Measurements from ENCODE around the gene RFC3. TPM values are rescaled to one million over a fixed set of nuclear protein-coding genes. Genes with fewer than 3 reads are reported as not detected.
"Not testable (repeated sequence)": the region's sequence is repeated elsewhere in the genome, so short reads cannot be mapped to it uniquely, and the experiment has no call there.

Gene RFC3
- polyA plus RNA-seq (ENCODE audit: insufficient read length): 33.9 TPM
- long read RNA-seq, donor 1, transcript RFC3-201 (9 exons, 2,402 nt): major isoform, 5 of 5 reads
- long read RNA-seq, donor 1, partial matches to known transcripts: 0 of 5 reads
- long read RNA-seq, donor 1, other reads (novel, unspliced or antisense): 0 of 5 reads
- long read RNA-seq, donor 2, transcript RFC3-201 (9 exons, 2,402 nt): major isoform, 7 of 8 reads
- long read RNA-seq, donor 2, partial matches to known transcripts: 0 of 8 reads
- long read RNA-seq, donor 2, other reads (novel, unspliced or antisense): 0 of 8 reads
- long read RNA-seq, donor 3, partial matches to known transcripts: 5 of 10 reads
- long read RNA-seq, donor 3, other reads (novel, unspliced or antisense): 0 of 10 reads
- long read RNA-seq, donor 4: 0 reads
- long read RNA-seq, donor 5, transcript RFC3-201 (9 exons, 2,402 nt): major isoform, 13 of 13 reads
- long read RNA-seq, donor 5, partial matches to known transcripts: 0 of 13 reads
- long read RNA-seq, donor 5, other reads (novel, unspliced or antisense): 0 of 13 reads
- long read RNA-seq, donor 6, partial matches to known transcripts: 0 of 2 reads
- long read RNA-seq, donor 6, other reads (novel, unspliced or antisense): 0 of 2 reads
- long read RNA-seq, donor 7, transcript RFC3-201 (9 exons, 2,402 nt): major isoform, 6 of 17 reads
- long read RNA-seq, donor 7, partial matches to known transcripts: 11 of 17 reads
- long read RNA-seq, donor 7, other reads (novel, unspliced or antisense): 0 of 17 reads
- long read RNA-seq, donor 8: 0 reads

- DNase-seq: peak; percentile 97
Measured at GRCh38 chr13:33817901-33818706, at the start of gene RFC3. Gene RFC3 (plus strand): TSS chr13:33818149. CDS start chr13:33818179, 30 bp downstream.

- DNase-seq: no peak
Measured at GRCh38 chr13:33771296-33771695, 46.7 kb upstream of the RFC3 start.

GRCh38 chr13:33773790-33774462 is 44.0 kb upstream of the RFC3 start:
- DNase-seq: no peak

DNA sequence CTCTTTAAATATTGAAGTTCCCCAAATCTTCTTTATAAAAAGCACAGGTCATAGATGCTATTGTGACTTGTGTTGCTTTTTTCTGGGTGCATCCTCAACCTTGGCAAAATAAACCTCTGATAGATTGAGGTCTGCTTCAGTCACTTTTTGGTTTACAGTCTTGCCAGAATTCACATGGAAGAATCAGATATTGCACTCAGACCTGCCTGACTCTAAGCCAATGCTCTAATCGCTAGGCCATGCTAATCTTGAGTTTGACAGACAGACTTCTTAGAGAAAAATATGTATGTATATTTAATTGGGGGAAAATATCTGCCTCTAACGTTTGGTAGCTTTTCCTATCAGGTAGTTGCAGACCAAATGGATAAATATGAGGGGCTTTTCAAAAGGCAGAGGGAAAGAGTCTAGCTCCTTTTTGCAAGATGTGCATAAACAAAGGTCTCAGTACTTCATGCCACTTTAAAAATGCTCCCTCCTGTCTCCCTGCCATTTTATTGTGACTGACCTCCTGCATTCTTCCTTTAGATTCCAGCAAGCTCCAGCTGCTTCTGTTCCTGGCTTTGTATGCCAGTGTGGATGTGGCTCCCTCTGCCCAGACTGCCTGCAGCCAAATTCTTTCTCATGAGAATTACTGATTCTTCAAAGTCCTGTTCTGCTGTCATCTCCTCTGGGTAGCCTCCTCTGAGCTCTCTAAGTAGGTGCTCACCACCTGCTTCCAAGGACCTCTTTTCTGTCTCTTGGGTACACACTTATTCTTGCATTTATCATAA is 42.4 kb upstream of the RFC3 start:
- DNase-seq: no peak

DNA sequence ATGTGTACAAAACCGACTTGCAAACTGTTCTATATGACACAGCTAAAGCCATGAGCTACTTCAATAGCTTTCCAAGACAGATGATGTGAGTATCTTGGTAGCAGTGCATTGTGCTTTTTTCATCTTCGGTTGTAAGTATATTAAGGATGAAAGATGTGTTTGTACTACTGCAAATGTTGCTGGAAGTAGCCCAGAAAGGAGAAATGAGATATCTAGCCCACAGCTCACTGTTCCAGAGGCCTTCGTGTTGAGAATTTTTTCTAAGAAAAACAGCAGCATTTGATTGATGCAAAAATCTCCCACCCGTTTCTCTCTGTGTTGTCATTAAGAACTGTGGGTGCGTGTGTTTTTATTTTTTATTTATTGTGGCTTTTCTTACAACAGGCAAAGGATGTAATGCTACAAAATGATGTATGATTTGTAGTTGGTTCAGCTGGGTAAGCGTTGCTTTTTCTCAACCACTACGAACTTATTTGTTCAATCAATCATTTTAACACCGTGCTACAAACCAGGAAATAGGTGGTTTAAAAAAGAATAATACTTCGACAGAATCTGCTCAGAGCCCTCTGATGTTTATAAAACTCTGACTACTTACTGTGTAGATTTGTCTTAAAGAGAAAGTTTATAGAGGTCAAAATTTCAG is 41.6 kb upstream of the RFC3 start:
- DNase-seq: no peak

GRCh38 chr13:33782631-33783030 is 35.3 kb upstream of the RFC3 start:
- DNase-seq: no peak

DNA sequence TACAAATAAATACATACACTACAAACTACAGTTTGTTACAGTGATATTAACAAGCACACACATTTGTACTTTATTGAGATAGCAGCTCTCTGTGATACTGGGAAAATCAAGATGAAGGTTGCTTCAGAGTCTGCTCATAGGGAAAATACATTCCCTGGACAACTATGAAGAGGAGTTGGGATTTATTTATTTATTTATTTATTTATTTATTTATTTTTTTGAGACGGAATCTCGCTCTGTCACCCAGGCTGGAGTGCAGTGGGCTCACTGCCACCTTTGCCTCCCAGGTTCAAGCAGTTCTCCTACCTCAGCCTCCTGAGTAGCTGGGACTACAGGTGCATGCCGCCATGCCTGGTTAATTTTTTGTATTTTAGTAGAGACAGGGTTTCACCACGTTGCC is 34.7 kb upstream of the RFC3 start:
- not testable (repeated sequence) for DNase-seq

- DNase-seq: no peak
Measured at GRCh38 chr13:33784738-33785137, 33.2 kb upstream of the RFC3 start.

DNA sequence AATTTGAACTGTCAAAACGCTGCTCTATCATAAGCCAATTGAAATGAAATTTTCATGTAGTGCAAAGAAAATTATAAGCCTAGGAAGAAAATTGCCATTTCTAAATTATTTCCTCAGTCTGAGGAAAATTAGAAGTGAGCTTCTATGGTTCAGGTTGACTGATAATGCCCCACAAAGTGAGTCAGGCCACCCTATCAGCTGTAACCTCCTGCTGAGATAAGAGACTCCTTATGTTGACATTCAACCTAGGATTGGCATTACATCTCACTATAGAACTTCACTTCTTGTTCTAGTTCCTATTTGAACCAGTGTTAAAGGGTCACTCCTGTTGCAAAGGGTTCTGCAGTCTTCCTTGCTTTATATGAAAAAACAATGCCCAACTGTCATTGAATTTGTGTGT is 32.6 kb upstream of the RFC3 start:
- DNase-seq: no peak

DNA sequence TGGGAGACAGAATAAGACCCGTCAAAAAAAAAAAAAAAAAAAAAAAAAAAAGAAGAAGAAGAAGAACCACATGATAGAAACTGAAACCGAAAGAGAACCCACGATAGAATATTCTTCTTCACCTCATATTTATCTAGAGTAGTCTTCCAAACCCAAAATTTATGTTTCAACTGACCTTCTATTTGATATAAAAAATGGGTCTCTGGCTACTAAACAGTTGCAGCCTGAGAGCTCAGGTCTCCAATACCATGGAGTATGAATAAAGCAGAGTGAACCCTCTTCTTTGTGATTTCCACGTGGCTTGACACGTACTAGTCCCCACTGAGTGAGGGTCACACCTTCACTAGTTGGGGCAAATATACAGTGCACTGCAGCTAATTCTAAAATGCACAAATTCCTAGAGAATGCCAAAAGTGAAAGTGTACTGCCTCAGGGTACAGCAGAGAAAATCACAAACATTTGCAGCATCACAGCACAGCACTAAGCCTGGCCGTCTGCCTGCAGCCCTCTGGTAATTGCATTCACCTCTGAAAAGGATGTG is 30.8 kb upstream of the RFC3 start:
- no peak for DNase-seq

- DNase-seq: no peak
Measured at GRCh38 chr13:33789066-33789606, 28.8 kb upstream of the RFC3 start.

DNA sequence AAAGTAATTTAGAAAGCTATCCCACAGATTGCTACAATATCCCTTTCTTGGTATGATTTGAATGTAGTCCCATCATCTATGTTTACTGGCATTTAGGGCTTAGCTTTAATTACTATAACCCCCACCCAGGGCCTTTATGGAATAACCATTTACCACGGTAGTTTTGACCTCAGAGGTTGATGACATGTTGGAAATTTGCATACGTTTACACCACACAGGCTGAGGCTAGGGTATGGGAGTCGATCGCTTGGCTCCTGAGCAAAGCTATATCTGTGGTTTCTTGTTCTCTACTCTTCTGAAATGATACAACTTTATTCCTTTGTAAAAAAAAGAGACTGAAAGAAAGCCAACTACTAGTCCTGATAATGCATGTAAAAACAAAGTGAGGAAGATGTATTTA is 28.2 kb upstream of the RFC3 start:
- no peak for DNase-seq

- DNase-seq: no peak
Measured at GRCh38 chr13:33793726-33794125, 24.2 kb upstream of the RFC3 start.

DNA sequence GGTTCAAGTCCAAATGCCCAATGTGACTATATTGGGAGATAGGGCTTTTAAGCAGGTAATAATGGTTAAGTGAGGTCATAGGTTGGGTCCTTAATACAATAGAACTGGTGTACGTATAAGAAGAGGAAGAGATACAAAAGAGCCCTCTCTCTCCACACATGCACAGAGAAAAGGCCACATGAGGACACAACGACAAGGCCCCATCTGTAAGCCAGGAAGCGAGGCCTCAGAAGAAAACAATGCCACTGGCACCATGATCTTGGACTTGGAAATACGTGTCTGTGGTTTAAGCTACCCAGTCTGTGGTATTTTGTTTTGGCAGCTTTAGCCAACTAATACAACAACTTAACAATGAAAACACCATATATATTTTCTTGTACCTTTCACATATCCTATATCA is 23.4 kb upstream of the RFC3 start:
- no peak for DNase-seq

DNA sequence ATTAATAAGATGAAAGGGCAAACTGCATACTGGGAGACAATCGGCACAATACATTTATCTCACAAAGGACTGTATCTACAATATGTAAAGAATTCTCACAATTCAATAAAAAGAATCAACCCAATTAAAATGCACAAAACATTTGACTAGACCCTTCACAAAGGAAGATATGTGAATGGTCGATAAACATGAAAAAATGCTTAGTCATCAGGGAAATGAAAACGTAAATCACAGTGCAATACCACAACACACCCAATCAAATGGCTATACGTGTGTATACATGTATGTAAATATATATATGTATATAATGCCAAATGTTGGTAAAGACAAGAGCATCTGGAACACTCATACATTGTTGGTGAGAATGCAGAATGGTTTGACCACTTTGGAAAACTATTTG is 21.9 kb upstream of the RFC3 start:
- DNase-seq: no peak

DNA sequence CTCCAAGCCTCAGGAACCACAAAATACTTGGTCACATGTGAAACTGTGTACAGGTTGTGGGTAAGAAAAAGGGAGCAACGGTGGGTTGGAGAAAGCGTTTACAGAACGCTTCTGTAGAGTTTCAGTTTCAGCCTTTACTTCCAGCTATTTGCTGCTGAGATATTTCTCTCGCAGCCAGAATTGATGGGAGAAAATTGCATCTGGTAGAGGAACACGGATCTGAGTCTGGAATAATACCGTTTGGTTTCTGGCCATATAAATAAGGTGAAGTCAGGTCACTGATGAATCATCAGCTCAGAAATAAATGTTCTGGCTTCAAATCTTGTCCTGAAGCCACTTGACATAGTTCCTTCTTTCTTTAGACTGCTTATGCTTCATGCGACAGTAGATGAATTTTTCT is 20.3 kb upstream of the RFC3 start:
- no peak for DNase-seq

DNA sequence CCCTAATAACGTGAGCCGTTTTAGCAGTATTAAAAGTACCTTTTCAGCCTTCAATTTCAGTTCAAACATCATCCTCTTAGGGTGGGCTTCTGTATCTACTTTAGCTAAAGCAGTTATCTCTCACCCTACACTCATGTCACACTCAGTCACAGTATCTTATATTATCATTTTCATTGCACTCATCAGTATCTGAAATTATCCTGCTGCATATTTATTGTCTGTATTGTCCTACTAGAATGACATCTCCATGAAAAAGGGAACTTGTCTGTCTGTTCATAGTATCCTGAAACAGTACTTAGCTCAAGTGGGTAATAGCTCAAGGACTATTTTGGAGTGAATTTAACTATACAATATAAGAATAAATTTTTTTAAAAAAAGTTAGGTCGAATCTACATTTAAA is 19.9 kb upstream of the RFC3 start:
- DNase-seq: no peak

DNA sequence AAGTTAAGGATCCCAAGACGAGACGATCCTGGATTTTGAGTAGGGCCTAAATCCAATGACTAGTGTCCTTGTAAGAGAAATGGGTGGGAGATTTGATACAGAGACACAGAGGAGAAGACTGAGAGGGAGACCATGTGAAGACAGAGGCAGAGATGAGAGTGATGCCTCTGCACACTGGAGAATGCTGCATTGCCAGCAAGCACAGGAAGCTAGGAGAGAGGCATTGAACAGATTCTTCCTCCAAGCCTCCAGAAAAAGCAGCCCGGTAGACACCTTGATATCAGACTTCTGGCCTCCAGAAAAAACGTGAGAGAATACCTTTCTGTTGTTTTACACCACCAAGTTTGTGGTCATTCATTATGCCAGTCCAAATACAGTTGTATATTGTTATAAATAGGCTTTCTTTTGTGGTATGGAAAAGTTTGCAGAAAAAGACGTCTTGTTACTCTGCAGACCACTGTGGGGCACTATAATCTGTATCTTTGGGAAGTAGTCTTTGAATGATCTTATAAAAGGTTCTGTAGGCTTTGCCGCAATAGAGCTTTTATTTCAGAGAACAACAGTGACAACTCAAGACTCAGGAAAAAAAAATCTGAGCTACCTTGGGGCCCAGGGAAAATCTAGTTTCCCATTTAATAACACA is 17.9 kb upstream of the RFC3 start:
- DNase-seq: peak; percentile 37

DNA sequence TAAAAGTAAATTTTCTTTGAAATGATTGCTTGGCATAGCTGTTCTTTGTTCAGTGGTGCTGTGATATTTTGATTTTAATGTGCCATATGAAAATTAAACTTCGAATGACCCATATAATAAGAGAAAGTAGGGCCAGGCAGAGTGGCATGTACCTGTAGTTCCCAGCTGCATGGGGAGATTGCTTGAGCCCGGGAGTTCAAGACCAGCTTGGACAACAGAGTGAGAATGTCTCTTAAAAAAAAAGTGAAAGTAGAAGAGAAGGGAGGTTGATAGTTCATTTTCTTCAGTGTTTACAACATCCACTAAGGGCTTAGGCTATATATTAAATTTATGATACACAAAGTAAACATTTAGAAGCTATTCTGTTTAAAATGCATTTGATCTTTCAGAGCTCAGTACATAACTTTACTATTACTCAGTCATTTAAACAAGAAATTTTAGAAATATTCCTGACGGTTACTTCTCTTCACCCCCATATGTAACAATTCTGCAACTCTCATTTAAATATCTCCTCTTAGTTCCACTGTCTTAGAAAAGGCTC is 17.2 kb upstream of the RFC3 start:
- no peak for DNase-seq
